EL (cell line): Measurements from ENCODE around the gene CLP1.
"Not testable (repeated sequence)": the region's sequence is repeated elsewhere in the genome, so short reads cannot be mapped to it uniquely, and the experiment has no call there.

Source experiments
- DNase-seq: peaks from one replicate; pipeline ENCODE4 v3.0.0-alpha.2; 2016

Gene CLP1

GRCh38 chr11:57667117-57667735 lies 9.7 kb downstream of the CLP1 start:
- DNase-seq: peak; percentile 99

- DNase-seq: peak; percentile 99
These were observed 10.3 kb downstream of the CLP1 start, which contains the start of gene ZDHHC5 for GRCh38 chr11:57667736-57668433. ZDHHC5 (plus strand) TSS chr11:57668114; CDS start chr11:57673091, 4,977 bp downstream.

DNA sequence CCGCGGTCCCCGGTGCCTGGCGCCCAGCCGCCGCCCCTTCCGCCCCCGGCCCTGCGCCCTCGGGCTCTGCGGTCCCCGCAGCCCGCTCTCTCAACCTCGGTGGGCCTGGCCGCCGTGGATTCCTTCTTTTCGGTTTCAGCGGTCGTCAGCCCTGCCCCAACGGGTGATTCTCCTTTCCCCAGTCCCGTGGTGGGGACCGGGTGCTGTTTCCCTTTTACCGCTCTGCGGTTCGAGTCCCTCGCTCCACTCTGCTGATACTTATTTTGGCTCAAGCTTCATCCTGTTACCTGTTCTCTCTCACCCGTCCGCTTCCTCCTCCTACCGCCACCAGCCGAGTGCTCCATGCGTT lies 10.8 kb downstream of the CLP1 start:
- DNase-seq: peak; percentile 14

DNA sequence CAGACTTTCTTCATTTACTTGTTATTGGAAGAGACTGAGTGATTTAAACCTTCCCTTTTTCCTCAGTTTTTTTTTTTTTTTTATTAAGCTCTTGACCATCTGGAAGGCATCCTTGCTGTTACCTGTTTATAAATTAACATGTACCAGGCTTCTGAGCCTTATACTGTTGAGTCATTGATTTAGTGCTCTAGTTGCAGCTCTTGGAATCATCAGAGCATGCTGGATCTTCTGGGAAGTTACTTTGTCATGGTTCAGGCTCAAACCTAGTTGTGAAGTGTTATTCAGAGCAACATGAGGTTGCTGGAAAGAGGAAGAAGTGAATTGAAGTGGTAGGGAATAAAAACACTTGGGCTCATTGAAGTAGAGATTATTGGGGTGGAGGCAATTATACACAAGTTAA lies 16.7 kb downstream of the CLP1 start:
- no peak for DNase-seq

- no peak for DNase-seq
These were observed 17.8 kb downstream of the CLP1 start for GRCh38 chr11:57675176-57675941.

DNA sequence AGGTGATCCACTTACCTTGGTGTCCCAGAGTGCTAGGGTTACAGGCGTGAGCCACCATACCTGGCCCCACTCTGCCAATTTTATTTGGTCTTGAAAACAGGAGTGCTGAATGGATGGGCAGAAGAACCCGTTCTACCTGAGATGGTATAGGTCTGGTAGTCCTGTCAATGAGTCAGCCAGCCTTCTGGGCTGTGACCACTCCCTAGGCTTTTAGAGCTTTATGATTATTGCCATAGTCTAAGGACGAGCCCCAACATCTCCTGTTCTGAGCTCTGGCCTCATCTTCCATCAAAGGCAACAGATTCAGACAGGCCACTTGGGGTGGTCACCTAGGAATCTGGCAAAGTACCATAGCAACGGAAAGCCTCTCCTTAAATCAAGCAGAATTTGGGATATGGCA lies 21.8 kb downstream of the CLP1 start:
- DNase-seq: no peak

DNA sequence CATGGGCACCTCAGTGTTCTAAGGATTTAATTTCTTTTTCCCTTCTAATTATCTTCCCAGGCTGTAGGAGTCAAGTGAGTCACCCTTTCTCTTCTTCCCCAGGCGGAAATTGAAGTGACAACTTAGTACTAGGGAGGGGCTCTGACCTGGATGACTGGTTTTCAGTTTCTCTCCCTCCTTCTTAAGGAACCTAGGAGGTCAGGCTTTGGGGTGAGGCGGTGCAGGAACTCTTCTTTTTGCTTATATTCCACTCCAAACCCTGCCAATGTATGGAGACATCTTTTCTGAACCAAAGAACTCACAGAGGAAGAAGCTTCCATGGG lies 23.0 kb downstream of the CLP1 start:
- DNase-seq: peak; percentile 45

DNA sequence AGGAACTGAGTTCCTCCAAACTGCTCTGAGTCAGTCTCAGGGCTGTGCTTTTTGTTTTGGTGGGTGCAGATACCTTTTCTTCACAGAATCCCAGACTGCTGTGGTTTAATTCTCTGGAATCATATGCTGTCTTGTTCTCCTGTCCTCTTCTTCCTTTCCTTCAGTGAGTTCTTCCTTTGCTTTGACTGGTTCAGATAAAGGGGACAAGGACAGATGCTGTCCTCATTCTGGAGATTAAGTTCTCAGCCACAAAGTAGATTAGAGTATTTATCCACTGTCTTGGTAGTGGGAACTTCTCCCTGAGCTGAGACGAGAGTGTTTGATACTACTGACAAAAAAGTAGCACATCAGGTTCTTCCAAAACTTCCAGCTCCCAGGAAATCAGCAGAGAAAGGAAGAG lies 23.6 kb downstream of the CLP1 start:
- no peak for DNase-seq

DNA sequence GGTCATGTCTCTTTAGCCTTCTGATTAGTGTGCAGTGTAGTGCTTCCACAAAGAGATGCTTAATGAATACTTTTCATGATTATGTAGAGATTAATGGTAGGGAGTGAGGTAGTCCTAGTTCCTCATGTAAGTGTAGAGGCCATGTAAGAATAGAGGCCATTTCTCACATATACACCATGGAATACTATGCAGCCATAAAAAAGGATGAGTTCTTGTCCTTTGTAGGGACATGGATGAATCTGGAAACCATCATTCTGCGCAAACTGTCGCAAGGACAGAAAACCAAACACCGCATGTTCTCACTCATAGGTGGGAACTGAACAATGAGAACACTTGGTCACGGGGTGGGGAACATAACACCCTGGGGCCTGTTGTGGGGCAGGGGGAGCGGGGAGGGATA lies 32.9 kb downstream of the CLP1 start:
- not testable (repeated sequence) for DNase-seq

GRCh38 chr11:57698843-57699365 lies 41.3 kb downstream of the CLP1 start:
- DNase-seq: no peak

- no peak for DNase-seq
These were observed 42.3 kb downstream of the CLP1 start for GRCh38 chr11:57699813-57700212.

DNA sequence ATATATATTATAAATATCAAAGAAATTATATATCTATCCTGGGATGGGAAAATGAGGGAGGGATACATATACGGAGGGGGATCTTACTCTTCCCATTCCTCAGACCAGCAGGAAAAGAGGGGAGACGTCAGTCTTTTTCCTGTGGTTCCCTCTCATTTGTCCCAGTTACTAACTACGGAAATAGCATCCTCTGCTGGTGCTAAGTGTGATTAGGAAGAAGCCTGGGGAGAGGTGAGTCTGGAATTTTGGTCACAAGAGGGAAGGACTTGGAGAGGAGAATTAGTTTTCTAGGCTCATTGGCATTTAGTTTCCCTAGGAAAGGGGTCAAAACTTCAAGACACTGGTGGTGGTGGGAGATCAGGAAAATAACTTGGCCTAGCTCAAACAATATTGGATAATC lies 42.9 kb downstream of the CLP1 start:
- no peak for DNase-seq

DNA sequence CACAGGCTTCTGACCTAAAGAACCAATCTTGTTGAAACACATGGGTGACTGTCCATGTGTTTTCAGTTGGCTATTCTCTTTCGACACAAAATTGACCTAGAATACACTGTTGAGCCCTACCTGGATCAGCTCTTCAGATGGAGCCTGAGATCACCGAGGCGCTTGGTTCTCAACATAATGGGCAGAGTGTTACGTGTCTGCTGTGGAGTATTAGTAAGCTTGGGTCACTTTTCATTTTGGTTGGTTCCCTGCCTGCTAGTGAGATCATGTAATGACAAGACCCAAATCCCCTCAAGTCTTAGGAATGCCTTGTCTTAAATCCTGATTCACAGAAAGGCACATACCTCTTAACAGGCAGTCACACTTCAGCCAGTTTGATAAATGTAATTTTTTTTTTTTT lies 45.8 kb downstream of the CLP1 start:
- DNase-seq: no peak

GRCh38 chr11:57704932-57705331 lies 47.4 kb downstream of the CLP1 start:
- no peak for DNase-seq

GRCh38 chr11:57705432-57705831 lies 47.9 kb downstream of the CLP1 start:
- not testable (repeated sequence) for DNase-seq

GRCh38 chr11:57709802-57710367 lies 52.3 kb downstream of the CLP1 start:
- no peak for DNase-seq
